Erythroblast (primary cell): ENCODE results near the gene GPC3.

ENCODE experiments used
- GATA1 ChIP-seq: IDR thresholded peaks from 2 replicates; pipeline ENCODE4 v1.6.1; 2011; ENCODE audit warnings: low read depth, mild to moderate bottlenecking, control low read depth, low read length, moderate library complexity
- POLR2A ChIP-seq: IDR thresholded peaks from 2 replicates; pipeline ENCODE4 v1.6.1; 2011; ENCODE audit warnings: mild to moderate bottlenecking, low read length

DNA sequence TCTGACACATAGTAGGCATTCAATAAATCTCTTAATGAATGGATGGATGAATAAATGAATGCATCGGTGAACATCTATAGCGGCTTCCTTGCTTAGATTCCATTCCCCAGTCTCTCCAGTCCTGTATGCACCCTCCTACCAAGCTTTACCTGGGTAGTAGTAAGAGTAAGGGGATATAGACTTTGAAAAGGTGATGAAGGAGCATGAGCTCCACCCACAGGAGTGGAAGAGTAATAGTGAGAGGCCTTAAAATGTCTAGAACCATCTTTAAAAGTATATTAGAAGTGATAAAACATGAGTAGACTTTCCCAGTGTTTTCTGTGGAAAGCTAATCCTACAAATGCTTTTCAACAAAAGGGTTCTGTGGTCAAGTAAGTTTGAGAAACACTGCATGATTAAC, 35.5 kb upstream of the GPC3 start:
- no peak for TF ChIP-seq POLR2A
- no peak for TF ChIP-seq GATA1
